NOMO-1 (cell line): Measurements from ENCODE around the gene ACOX1.

Experiments
- DNase-seq, 2 experiments: peaks; one replicate each; lab custom pipeline; 2025; ENCODE audit not compliant: unreplicated experiment in 2 of 2; lab: John Stamatoyannopoulos, UW

ACOX1 gene

DNA sequence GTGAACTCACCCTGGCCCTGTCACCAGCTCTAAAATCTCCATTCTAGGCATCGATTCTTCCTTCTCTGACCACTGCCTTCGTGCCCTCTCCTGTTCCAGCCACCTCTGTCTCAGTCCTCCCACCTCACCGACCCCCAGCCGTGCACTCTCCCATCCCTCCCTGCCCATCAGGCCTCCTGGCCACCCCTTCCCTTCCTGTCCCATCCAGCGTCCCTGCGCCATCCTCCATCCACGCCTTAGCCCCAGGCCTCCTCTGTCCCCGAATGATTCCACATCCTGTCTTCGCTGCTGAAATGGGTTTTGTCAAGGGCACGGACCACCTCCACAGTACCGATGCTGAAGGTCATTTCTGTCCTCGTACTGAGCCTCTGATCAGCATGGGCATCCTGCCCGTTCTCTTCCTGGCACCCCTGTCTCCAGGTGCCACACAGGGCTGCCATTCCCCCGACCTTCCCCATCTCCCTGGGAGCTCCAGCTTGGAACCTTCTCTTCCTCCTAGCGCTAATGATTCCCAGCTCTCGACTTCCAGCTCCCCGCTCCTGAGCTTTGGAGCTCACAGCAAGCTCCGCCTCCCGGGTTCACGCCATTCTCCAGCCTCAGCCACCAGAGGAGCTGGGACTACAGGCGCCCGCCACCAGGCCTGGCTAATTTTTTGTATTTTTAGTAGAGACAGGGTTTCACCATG lies 84.8 kb downstream of the ACOX1 start:
- DNase-seq, result no peak

DNA sequence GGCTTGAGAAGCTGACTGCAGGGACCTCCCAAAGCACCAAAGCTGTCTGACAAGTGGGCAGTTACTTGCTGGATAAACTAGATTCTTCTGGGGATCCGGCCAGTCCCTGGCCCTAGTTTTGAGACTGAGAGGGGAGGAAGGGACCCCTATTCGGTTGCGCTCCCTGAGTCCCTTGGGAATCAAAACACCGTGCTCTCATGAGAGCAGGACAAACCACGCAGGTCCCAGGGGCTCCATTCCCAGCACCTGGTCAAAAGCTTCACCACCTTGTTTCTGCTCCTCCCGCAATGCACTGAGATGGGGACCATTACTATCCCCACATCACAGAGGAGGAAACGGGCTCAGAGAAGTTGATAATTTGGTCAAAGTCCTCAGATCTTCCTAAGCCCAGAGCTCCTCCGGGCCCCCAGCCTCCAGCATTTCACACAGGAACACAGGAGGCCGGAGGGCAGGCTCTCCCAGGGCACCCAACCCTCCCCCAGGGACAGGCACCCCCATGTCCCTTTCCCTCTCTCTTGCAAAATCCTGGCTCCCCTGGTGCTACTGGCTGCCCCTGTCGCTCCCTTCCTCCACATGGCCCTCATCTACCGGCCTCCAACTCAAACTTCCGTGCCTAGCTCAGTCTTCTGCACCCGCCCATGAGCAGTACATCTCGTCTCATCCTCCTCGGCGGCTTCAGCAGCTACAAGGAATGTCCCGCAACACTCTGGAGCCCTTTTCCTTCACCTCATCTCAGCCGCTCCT lies 85.5 kb downstream of the ACOX1 start:
- DNase-seq, result no peak

DNA sequence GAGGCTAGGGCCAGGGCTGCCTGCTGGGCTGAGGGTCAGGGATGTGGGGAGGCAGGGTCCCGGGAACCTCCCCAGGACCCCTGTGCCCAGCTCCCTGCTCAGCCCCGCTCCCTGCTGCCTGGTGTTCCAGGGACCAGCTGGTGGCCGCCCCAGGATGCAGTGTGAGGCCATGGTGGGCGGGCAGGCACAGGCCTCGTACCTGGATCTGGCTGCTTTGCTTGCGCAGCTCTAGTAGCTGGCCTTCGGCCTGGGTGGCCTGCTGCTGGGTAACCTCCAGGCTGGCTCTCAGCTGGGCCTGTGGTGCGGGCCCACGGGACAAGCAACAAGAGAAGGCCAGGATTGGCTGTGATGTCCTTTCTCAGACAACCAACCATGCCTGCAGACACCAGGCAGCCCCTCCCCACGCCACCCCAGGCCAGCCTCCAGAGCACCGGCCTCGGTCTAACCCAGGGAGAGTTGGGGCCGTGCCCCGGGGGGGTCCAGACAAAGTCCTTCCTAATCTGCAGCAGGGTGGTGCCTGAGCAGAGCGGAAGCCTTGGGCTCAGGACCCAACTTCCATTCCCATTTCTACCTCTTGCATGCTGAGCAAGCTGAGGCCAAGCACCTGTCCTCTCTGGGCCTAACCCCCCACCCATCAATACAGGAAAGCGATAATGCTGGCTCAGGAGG lies 86.3 kb downstream of the ACOX1 start:
- DNase-seq, result no peak

DNA sequence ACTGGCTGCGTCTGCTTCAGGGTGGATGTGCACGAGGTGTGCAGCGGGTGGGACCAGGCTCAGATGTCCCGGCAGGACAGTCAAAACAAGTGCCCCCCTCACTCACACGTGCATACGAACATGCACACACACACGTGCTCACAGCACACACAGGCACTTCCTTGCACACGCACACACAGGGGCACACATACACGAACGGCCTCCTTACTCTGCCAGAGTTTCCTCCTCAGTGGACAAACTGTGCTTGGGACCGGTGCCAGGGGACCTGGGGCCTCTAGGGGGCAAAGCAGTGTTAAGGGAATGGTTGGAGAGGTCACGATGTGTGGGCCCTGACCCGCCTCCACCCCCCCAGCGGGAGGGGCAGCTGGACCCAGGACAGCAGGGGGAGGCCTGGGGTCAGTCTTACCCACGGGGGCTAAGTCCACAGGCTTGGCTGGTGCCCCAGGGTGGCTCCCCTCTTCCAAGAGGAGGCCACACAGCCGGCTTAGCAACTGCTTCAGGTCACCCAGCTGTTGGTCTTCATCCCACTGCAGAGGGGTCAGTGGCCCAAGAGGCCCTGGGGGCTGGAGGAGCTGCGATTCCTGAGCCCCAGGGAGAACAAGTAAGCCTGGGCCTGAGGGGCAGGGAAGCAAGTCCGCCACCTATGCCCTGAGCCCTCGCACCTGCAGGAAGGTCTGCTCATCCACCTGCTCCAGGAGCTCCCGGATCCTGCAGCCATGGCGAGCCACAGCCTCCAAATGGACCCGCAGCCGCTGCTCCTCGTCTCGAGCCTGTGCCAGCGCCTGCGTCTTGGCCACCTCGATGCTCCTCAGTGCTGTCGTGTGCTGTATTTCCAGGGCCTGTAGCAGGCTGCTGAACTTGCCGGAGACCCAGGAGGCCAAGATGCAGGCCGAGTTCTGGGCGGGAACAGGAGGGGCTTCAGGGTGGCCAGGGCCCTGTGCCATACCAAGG lies 87.1 kb downstream of the ACOX1 start:
- no peak for DNase-seq
